Sigmoid colon (tissue), 7 donors: ENCODE measurements around the gene ERP27. TPM values are rescaled to one million over a fixed set of nuclear protein-coding genes. Genes with fewer than 3 reads are reported as not detected.

Experiments
- DNase-seq: peaks from one replicate; pipeline ENCODE4 v3.0.0-alpha.2; 2019
- H3K27ac ChIP-seq, 4 donors: fragments of 200-600 bp; sonication (generic); one replicate each; pipeline ENCODE4 v1.5.1; 2016 to 2019; ENCODE audit warnings: mild to moderate bottlenecking in 1 of 4
- H3K27me3 ChIP-seq, 3 donors: fragments of 200-600 bp; sonication (generic); one replicate each; pipeline ENCODE4 v1.5.1; 2019; ENCODE audit warnings: mild to moderate bottlenecking in 1 of 3
- H3K36me3 ChIP-seq, 4 donors: fragments of 200-600 bp; sonication (generic); one replicate each; pipeline ENCODE4 v1.5.1; 2016 to 2019
- H3K4me1 ChIP-seq, 4 donors: fragments of 200-600 bp; sonication (generic); one replicate each; pipeline ENCODE4 v1.5.1; 2017 to 2019
- H3K4me3 ChIP-seq, 4 donors: fragments of 200-600 bp; sonication (generic); one replicate each; pipeline ENCODE4 v1.5.1; 2017 to 2019; ENCODE audit warnings: mild to moderate bottlenecking in 2 of 4, moderate library complexity in 1 of 4
- H3K9me3 ChIP-seq, 4 donors: fragments of 200-600 bp in 3 of 4; sonication (generic) in 3 of 4; one replicate each; pipeline versions ENCODE4 v1.5.1 to v1.6.1; 2013 to 2019
- CTCF ChIP-seq, 4 experiments: fragments of 450-650 bp in 3 of 4; fragments of 200-600 bp in 1 of 4; IDR thresholded peaks; one replicate each; pipeline ENCODE4 v1.5.1; 2016 to 2019; ENCODE audit warnings: antibody characterized with exemption in 4 of 4, mild to moderate bottlenecking in 3 of 4, moderate library complexity in 2 of 4
- EP300 ChIP-seq, 4 donors: sonication (generic); formaldehyde crosslinking; IDR thresholded peaks; one replicate each; pipeline ENCODE4 v1.6.1; 2017; ENCODE audit warnings: antibody characterized with exemption in 4 of 4
- POLR2A ChIP-seq, 2 donors: fragments of 450-650 bp; IDR thresholded peaks; one replicate each; pipeline ENCODE4 v1.6.1; 2016; ENCODE audit warnings: antibody characterized with exemption in 2 of 2, mild to moderate bottlenecking in 2 of 2, moderate library complexity in 2 of 2
- POLR2AphosphoS5 ChIP-seq, 4 donors: sonication (generic); formaldehyde crosslinking; IDR thresholded peaks; one replicate each; pipeline ENCODE4 v1.6.1; 2017; ENCODE audit warnings: antibody characterized with exemption in 4 of 4
- WGBS, 2 donors: extraction: QIAGEN DNeasy Blood & Tissue Kit; methylation state at CpG; one replicate each; pipeline ENCODE4 v1.1.7; 2013; 5-methylcytosine and 5-hydroxymethylcytosine counted together
- intact Hi-C: fragments of 100-400 bp; cut with DNase I; formaldehyde crosslinking; loops from one replicate; pipeline ENCODE4 v1.15.1; 2023
- polyA plus RNA-seq, 3 donors: library from polyadenylated mRNA; stranded (reverse); fragments of 200-250 nt; gene quantifications; one replicate each; pipeline ENCODE4 v1.2.3, GENCODE V29; 2013
- total RNA-seq, 4 donors: library from RNA; depleted of rRNA; stranded (reverse); fragments of >200 nt; gene quantifications; one replicate each; pipeline ENCODE4 v1.1.0, GENCODE V29; 2016
- donor health status: healthy with polysubstance abuse.
- donor health status: Bipolar disorder and iron deficiency.
- donor health status: healthy.

The ERP27 gene
- total and polyA plus RNA-seq, 7 donors = 0.23 to 2.3 (median 0.60) TPM; not detected in 4

GRCh38 chr12:14921218-14921617 lies 17.1 kb downstream of the ERP27 start:
- TF ChIP-seq POLR2A (IDR thresholded peaks at IDR 0.05) (no peak), EP300 (IDR thresholded peaks at IDR 0.05) (no peak), CTCF (IDR thresholded peaks at IDR 0.05) (no peak), POLR2AphosphoS5 (IDR thresholded peaks at IDR 0.05) (no peak)
- no peaks in the 10 kb centered on the region for H3K27me3 ChIP-seq
- DNase-seq = no peak
- no peak overlapping the region for H3K4me3 ChIP-seq
- no peaks in the 10 kb centered on the region for H3K4me1 ChIP-seq
- no peak overlapping the region for H3K27ac ChIP-seq
- WGBS, 2 donors = 87 to 94% methylated on average over 2 of the region's 2 CpGs
- intact Hi-C loops = no loop called here
- H3K9me3 ChIP-seq = no peaks in the 10 kb centered on the region
- no peaks in the 10 kb centered on the region for H3K36me3 ChIP-seq

GRCh38 chr12:14920475-14921126 lies 17.7 kb downstream of the ERP27 start:
- TF ChIP-seq POLR2A (IDR thresholded peaks at IDR 0.05) (no peak), CTCF (IDR thresholded peaks at IDR 0.05) (no peak), EP300 (IDR thresholded peaks at IDR 0.05) (no peak), POLR2AphosphoS5 (IDR thresholded peaks at IDR 0.05) (no peak)
- Histone ChIP-seq H3K27me3 (no peaks in the 10 kb centered on the region), H3K36me3 (no peaks in the 10 kb centered on the region), H3K9me3 (no peaks in the 10 kb centered on the region), H3K4me3 (no peak overlapping the region), H3K27ac (no peak overlapping the region), H3K4me1 (no peaks in the 10 kb centered on the region)
- WGBS, 2 donors = 64 to 67% methylated on average over 7 of the region's 7 CpGs
- DNase-seq = no peak
- intact Hi-C loops = no loop called here

GRCh38 chr12:14919455-14919854 lies 18.9 kb downstream of the ERP27 start:
- Histone ChIP-seq H3K36me3 (no peaks in the 10 kb centered on the region), H3K4me3 (no peak overlapping the region), H3K27ac (no peak overlapping the region), H3K27me3 (no peaks in the 10 kb centered on the region), H3K9me3 (no peaks in the 10 kb centered on the region), H3K4me1 (no peaks in the 10 kb centered on the region)
- no peak for DNase-seq
- intact Hi-C loops = no loop called here
- no peak for TF ChIP-seq POLR2AphosphoS5 (IDR thresholded peaks at IDR 0.05)
- TF ChIP-seq POLR2A (IDR thresholded peaks at IDR 0.05) = no peak
- no peak for TF ChIP-seq EP300 (IDR thresholded peaks at IDR 0.05)
- TF ChIP-seq CTCF (IDR thresholded peaks at IDR 0.05) = no peak

GRCh38 chr12:14915736-14916135 lies 22.6 kb downstream of the ERP27 start:
- Histone ChIP-seq H3K4me1 (peaks cover 0 to 12% (median 9%) of the 10 kb centered on the region in 4 donors), H3K27me3 (no peaks in the 10 kb centered on the region), H3K9me3 (no peaks in the 10 kb centered on the region), H3K4me3 (no peak overlapping the region), H3K27ac (no peak overlapping the region), H3K36me3 (no peaks in the 10 kb centered on the region)
- TF ChIP-seq EP300 (IDR thresholded peaks at IDR 0.05) (no peak), POLR2AphosphoS5 (IDR thresholded peaks at IDR 0.05) (no peak), CTCF (IDR thresholded peaks at IDR 0.05) (no peak), POLR2A (IDR thresholded peaks at IDR 0.05) (no peak)
- no peak for DNase-seq
- 79 to 81% methylated on average over 2 of the region's 2 CpGs for WGBS, 2 donors
- intact Hi-C loops = no loop called here

GRCh38 chr12:14913381-14913781 lies 25.0 kb downstream of the ERP27 start:
- H3K27ac ChIP-seq = peak overlapping the region in 3 of 4 donors; percentile 29 to 58 (median 51)
- 64 to 78% methylated on average over 4 of the region's 4 CpGs for WGBS, 2 donors
- H3K4me3 ChIP-seq = no peak overlapping the region
- TF ChIP-seq POLR2AphosphoS5 (IDR thresholded peaks at IDR 0.05) (peak in 2 of 4 donors; percentile 6 to 11), CTCF (IDR thresholded peaks at IDR 0.05) (no peak)
- H3K27me3 ChIP-seq = no peaks in the 10 kb centered on the region
- no peaks in the 10 kb centered on the region for H3K36me3 ChIP-seq
- intact Hi-C loops = no loop called here
- peak; percentile 69 for DNase-seq
- peaks cover 0 to 12% (median 9%) of the 10 kb centered on the region in 4 donors for H3K4me1 ChIP-seq
- H3K9me3 ChIP-seq = no peaks in the 10 kb centered on the region
